H1 (cell line): ENCODE measurements around the gene FRMD5. TPM values are rescaled to one million over a fixed set of nuclear protein-coding genes. Genes with fewer than 3 reads are reported as not detected.

ENCODE experiments used
- ASH2L ChIP-seq: fragments of 200-600, 300-600 bp; sonication (generic); IDR thresholded peaks from one replicate; pipeline ENCODE4 v1.7.1; 2017; ENCODE audit warnings: low read length
- CEBPB ChIP-seq: IDR thresholded peaks from 2 replicates; pipeline ENCODE4 v1.6.1; 2012; ENCODE audit warnings: low read depth, low read length
- CHD2 ChIP-seq: IDR thresholded peaks from 2 replicates; pipeline ENCODE4 v1.6.1; 2012; ENCODE audit warnings: low read length, improper control_type of control experiment
- CTBP2 ChIP-seq: IDR thresholded peaks from 2 replicates; pipeline ENCODE4 v1.7.0; 2011; ENCODE audit warnings: borderline replicate concordance, mild to moderate bottlenecking, moderate library complexity, mixed read lengths, low read length; ENCODE audit not compliant: insufficient read depth, insufficient read length
- HDAC2 ChIP-seq, 2 experiments: fragments of 300-600 bp in 1 of 2; sonication (generic) in 1 of 2; IDR thresholded peaks; 2 replicates each; pipeline ENCODE4 v1.6.1; 2011 to 2012; ENCODE audit warnings: low read depth in 2 of 2, low read length in 2 of 2, mild to moderate bottlenecking in 2 of 2, moderate library complexity in 2 of 2, borderline replicate concordance in 1 of 2, inconsistent platforms in 1 of 2
- NANOG ChIP-seq: IDR thresholded peaks from 2 replicates; pipeline ENCODE4 v1.6.1; 2011; ENCODE audit warnings: low read length, low read depth, mild to moderate bottlenecking, inconsistent platforms; ENCODE audit not compliant: insufficient read depth, poor library complexity, severe bottlenecking
- POLR2AphosphoS5 ChIP-seq: IDR thresholded peaks from 2 replicates; pipeline ENCODE4 v1.6.1; 2011; ENCODE audit warnings: low read depth, low read length
- POU5F1 ChIP-seq: IDR thresholded peaks from 2 replicates; pipeline ENCODE4 v1.6.1; 2011; ENCODE audit warnings: low read depth, mild to moderate bottlenecking, low read length, moderate library complexity
- SP2 ChIP-seq: IDR thresholded peaks from 2 replicates; pipeline ENCODE4 v1.6.1; 2012; ENCODE audit warnings: mild to moderate bottlenecking, low read length, inconsistent platforms
- TAF7 ChIP-seq: optimal IDR thresholded peaks from 2 replicates; pipeline ENCODE3; 2011; ENCODE audit warnings: low read depth, mild to moderate bottlenecking, inconsistent platforms, low read length, moderate library complexity, borderline replicate concordance
- TCF12 ChIP-seq: IDR thresholded peaks from 2 replicates; pipeline ENCODE4 v1.6.1; 2011; ENCODE audit warnings: low read depth, mild to moderate bottlenecking, low read length
- polyA plus RNA-seq, 7 experiments: library from polyadenylated mRNA; depleted of rRNA in 3 of 7; stranded (reverse) in 5 of 7; unstranded in 2 of 7; fragments of >200 nt in 5 of 7; fragments of 200-250 nt in 2 of 7; gene quantifications; 1 replicate in 5 of 7; 2 replicates in 1 of 7; 4 replicates in 1 of 7; pipeline versions ENCODE4 v1.2.1 to v1.2.3, GENCODE V29; 2011 to 2013; ENCODE audit warnings: missing spikeins in 2 of 7, mixed read lengths in 2 of 7
- total RNA-seq: library from RNA; stranded (reverse); fragmentation: NEBNext Ultra II Directional; extraction: Animal tissue kit (Norgen Biotek cat#: 25700); gene quantifications from 2 replicates; pipeline ENCODE4 v1.2.1, GENCODE V29; 2021
- TF ChIP-seq, protein P1 (sequence below): fragments of 300-600 bp; sonication (generic); IDR thresholded peaks from 2 replicates; pipeline ENCODE4 v1.7.1; 2012; ENCODE audit warnings: low read length, moderate library complexity, mild to moderate bottlenecking, inconsistent platforms; ENCODE audit not compliant: insufficient replicate concordance

FRMD5 gene
- total and polyA plus RNA-seq, 2 of the 8 experiments (the other 6 are each of a cell fraction or from before 2014, with no cell fraction given), result 10.1 to 12.6 TPM

GRCh38 chr15:43928152-43928551, 266.9 kb downstream of the FRMD5 start (continued):
- TF ChIP-seq, protein P1, sequence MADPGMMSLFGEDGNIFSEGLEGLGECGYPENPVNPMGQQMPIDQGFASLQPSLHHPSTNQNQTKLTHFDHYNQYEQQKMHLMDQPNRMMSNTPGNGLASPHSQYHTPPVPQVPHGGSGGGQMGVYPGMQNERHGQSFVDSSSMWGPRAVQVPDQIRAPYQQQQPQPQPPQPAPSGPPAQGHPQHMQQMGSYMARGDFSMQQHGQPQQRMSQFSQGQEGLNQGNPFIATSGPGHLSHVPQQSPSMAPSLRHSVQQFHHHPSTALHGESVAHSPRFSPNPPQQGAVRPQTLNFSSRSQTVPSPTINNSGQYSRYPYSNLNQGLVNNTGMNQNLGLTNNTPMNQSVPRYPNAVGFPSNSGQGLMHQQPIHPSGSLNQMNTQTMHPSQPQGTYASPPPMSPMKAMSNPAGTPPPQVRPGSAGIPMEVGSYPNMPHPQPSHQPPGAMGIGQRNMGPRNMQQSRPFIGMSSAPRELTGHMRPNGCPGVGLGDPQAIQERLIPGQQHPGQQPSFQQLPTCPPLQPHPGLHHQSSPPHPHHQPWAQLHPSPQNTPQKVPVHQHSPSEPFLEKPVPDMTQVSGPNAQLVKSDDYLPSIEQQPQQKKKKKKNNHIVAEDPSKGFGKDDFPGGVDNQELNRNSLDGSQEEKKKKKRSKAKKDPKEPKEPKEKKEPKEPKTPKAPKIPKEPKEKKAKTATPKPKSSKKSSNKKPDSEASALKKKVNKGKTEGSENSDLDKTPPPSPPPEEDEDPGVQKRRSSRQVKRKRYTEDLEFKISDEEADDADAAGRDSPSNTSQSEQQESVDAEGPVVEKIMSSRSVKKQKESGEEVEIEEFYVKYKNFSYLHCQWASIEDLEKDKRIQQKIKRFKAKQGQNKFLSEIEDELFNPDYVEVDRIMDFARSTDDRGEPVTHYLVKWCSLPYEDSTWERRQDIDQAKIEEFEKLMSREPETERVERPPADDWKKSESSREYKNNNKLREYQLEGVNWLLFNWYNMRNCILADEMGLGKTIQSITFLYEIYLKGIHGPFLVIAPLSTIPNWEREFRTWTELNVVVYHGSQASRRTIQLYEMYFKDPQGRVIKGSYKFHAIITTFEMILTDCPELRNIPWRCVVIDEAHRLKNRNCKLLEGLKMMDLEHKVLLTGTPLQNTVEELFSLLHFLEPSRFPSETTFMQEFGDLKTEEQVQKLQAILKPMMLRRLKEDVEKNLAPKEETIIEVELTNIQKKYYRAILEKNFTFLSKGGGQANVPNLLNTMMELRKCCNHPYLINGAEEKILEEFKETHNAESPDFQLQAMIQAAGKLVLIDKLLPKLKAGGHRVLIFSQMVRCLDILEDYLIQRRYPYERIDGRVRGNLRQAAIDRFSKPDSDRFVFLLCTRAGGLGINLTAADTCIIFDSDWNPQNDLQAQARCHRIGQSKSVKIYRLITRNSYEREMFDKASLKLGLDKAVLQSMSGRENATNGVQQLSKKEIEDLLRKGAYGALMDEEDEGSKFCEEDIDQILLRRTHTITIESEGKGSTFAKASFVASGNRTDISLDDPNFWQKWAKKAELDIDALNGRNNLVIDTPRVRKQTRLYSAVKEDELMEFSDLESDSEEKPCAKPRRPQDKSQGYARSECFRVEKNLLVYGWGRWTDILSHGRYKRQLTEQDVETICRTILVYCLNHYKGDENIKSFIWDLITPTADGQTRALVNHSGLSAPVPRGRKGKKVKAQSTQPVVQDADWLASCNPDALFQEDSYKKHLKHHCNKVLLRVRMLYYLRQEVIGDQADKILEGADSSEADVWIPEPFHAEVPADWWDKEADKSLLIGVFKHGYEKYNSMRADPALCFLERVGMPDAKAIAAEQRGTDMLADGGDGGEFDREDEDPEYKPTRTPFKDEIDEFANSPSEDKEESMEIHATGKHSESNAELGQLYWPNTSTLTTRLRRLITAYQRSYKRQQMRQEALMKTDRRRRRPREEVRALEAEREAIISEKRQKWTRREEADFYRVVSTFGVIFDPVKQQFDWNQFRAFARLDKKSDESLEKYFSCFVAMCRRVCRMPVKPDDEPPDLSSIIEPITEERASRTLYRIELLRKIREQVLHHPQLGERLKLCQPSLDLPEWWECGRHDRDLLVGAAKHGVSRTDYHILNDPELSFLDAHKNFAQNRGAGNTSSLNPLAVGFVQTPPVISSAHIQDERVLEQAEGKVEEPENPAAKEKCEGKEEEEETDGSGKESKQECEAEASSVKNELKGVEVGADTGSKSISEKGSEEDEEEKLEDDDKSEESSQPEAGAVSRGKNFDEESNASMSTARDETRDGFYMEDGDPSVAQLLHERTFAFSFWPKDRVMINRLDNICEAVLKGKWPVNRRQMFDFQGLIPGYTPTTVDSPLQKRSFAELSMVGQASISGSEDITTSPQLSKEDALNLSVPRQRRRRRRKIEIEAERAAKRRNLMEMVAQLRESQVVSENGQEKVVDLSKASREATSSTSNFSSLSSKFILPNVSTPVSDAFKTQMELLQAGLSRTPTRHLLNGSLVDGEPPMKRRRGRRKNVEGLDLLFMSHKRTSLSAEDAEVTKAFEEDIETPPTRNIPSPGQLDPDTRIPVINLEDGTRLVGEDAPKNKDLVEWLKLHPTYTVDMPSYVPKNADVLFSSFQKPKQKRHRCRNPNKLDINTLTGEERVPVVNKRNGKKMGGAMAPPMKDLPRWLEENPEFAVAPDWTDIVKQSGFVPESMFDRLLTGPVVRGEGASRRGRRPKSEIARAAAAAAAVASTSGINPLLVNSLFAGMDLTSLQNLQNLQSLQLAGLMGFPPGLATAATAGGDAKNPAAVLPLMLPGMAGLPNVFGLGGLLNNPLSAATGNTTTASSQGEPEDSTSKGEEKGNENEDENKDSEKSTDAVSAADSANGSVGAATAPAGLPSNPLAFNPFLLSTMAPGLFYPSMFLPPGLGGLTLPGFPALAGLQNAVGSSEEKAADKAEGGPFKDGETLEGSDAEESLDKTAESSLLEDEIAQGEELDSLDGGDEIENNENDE, result peak; percentile 87
- TF ChIP-seq TCF12 (peak; percentile 94), SP2 (no peak), CEBPB (peak; percentile 44), NANOG (peak; percentile 94), CTBP2 (no peak), TAF7 (no peak), HDAC2 (IDR thresholded peaks at IDR 0.05; ENCODE audit: borderline replicate concordance in 1 of 2, low read depth in 2 of 2, low read length in 2 of 2) (peak; percentile 70 to 94; a peak in 2 of 4 replicates), POLR2AphosphoS5 (peak; percentile 42), ASH2L (peak; percentile 64), CHD2 (peak; percentile 4; the same call in 1 of the 2 replicates), POU5F1 (0 out of 2 replicates have a peak, but pooled peaks have one; percentile 6)
